IPS-20b (cell line): ENCODE data around the gene SYNGR1.

ENCODE experiments used
- H3K27ac ChIP-seq: one replicate; pipeline ENCODE4 v1.5.1; 2013; ENCODE audit warnings: low read length
- H3K27me3 ChIP-seq: 2 replicates; pipeline ENCODE4 v1.6.1; 2013; ENCODE audit warnings: mild to moderate bottlenecking, low read length, inconsistent platforms; ENCODE audit not compliant: insufficient read depth
- H3K36me3 ChIP-seq: 2 replicates; pipeline ENCODE4 v1.6.1; 2013; ENCODE audit warnings: low read depth, mild to moderate bottlenecking, inconsistent platforms, low read length, moderate library complexity; ENCODE audit not compliant: insufficient read depth
- H3K4me1 ChIP-seq: 2 replicates; pipeline ENCODE4 v1.6.1; 2013; ENCODE audit warnings: mild to moderate bottlenecking, control low read depth, inconsistent platforms, low read length, moderate library complexity; ENCODE audit not compliant: insufficient read depth
- H3K4me3 ChIP-seq: 2 replicates; pipeline ENCODE4 v1.5.1; 2013; ENCODE audit warnings: mild to moderate bottlenecking, low read length, inconsistent platforms
- H3K9ac ChIP-seq: 2 replicates; pipeline ENCODE4 v1.6.1; 2013; ENCODE audit warnings: low read depth, mild to moderate bottlenecking, inconsistent platforms, low read length, moderate library complexity
- H3K9me3 ChIP-seq: 2 replicates; pipeline ENCODE4 v1.6.1; 2013; ENCODE audit warnings: mild to moderate bottlenecking, low read depth, low read length, inconsistent platforms; ENCODE audit not compliant: insufficient read depth

The SYNGR1 gene, protein sequence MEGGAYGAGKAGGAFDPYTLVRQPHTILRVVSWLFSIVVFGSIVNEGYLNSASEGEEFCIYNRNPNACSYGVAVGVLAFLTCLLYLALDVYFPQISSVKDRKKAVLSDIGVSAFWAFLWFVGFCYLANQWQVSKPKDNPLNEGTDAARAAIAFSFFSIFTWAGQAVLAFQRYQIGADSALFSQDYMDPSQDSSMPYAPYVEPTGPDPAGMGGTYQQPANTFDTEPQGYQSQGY

DNA sequence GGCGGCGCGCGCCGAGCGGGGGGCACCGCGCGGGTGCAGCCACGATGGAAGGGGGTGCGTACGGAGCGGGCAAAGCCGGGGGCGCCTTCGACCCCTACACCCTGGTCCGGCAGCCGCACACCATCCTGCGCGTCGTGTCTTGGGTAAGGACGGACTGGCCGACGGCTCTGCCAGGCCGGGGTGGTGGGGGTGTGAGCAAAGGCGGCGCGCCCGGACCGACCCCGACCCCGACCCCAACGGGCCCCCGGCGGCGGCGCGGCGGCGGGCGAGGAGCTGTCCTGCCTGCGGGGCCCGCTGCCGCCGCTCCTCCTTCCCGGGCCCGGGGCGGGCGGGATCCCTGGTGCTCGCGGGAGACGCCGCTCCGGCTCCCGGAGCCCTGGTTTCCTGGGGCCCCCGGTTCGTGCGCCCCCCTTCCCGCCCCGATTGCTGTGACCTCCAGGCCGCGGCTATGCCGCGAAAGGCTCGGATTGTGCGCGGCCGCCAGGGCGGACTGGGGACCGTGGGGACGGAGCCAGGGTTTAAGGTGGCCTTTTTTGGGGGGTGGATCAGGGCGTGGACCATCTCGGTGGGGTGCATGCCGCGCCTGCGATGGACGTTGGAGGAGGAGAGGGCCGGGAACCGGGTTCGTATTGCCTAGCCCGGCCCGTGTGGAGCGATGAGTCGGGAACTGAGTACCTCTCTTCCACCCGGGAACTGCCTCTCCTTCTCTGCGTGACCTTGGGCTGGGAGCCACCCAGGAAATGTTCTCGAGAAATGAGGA is at the start of gene SYNGR1:
Gene SYNGR1 (plus strand): TSS at position 25 of the 760 bp plus-strand sequence. CDS start 20 bp downstream, at position 45.
- Histone ChIP-seq H3K4me3 (peak within 1 kb of the TSS; percentile 80), H3K36me3 (no peaks in the 10 kb centered on the region), H3K9ac (peak within 1 kb of the TSS; percentile 80; the same call in 1 of the 2 replicates), H3K27ac (no peak within 1 kb of the TSS), H3K27me3 (peaks cover 17% of the 10 kb centered on the region), H3K4me1 (peaks cover 24% of the 10 kb centered on the region), H3K9me3 (no peaks in the 10 kb centered on the region)

DNA sequence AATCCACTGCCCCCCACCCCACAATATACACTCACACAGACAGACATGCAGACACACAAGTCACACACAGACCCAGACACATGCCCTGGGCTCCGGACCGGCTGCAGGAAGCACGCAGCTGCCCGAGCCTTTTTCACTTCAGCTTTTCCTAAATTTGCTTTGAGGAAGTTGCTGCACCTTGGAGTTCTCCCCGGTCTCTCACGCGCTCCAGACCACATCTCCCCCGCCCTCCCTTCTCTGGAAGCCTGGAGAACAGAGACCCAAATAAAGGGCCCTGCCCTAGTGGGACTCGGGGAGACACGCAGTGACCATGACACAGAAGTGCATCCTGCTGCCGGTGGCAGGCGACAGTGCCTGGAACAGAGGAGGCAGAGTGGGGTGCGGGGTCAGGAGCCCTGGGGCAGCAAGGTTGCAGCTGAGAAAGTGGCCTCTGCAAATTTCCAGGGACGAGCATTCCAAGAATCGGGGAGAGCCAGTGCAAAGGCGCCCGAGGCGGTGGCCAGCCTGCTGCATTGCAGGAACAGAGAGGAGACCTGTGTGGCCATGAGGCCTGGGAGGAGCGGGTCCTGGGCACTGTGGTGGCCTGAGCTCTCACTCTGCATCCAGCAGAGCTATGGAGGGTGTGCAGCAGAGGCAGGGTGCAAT is 49.5 kb upstream of the SYNGR1 start:
- Histone ChIP-seq H3K9me3 (no peaks in the 10 kb centered on the region), H3K9ac (0 out of 2 replicates have a peak overlapping the region, but pooled peaks have one; percentile 39), H3K4me3 (no peak overlapping the region), H3K27ac (no peak overlapping the region), H3K36me3 (no peaks in the 10 kb centered on the region), H3K27me3 (no peaks in the 10 kb centered on the region), H3K4me1 (peaks cover 10% of the 10 kb centered on the region; the same call in 1 of the 2 replicates)

DNA sequence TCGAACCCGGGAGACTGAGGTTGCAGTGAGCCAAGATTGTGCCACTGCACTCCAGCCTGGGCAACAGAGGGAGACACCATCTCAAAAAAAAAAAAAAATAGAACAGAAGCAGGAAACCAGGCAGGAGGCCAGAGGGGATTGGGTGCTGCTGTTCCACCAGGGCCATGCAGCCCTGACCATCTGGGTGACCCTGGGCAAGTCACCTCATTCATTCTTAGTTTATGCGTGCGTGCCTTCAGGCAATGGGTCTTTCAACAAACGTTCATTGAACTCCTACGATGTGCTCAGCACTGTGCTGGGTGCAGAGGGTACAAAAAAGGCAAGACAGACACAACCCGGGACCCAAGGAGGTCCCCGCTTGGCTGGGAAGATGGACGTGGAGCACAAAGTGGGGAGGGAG is 48.7 kb upstream of the SYNGR1 start:
- H3K9me3 ChIP-seq = no peaks in the 10 kb centered on the region
- H3K27ac ChIP-seq = no peak overlapping the region
- no peaks in the 10 kb centered on the region for H3K27me3 ChIP-seq
- H3K9ac ChIP-seq = no peak overlapping the region
- peaks cover 10% of the 10 kb centered on the region; the same call in 1 of the 2 replicates for H3K4me1 ChIP-seq
- no peak overlapping the region for H3K4me3 ChIP-seq
- H3K36me3 ChIP-seq = peaks cover 1% of the 10 kb centered on the region; the same call in 1 of the 2 replicates

DNA sequence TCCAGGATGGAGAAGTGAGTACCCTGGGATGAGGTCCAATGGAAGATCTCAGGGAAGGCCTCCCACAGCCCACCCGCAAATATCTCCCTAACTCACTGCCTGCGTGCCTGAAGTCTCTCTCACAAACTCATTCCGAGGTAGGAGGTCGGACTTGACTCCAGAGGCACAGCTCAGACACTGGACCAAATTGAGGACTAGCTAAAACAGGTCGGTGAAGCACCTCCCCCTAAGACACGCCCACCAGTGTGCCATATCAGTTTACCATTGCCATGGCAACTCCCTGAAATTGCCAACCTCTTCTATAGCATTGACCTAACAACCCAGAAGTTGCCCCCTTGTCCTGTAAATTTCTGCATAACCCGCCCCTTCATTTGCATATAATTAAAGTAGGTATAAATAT is 47.9 kb upstream of the SYNGR1 start:
- H3K27ac ChIP-seq = no peak overlapping the region
- no peak overlapping the region for H3K4me3 ChIP-seq
- H3K27me3 ChIP-seq = no peaks in the 10 kb centered on the region
- peaks cover 10% of the 10 kb centered on the region; the same call in 1 of the 2 replicates for H3K4me1 ChIP-seq
- no peaks in the 10 kb centered on the region for H3K9me3 ChIP-seq
- H3K36me3 ChIP-seq = peaks cover 9% of the 10 kb centered on the region; the same call in 1 of the 2 replicates
- no peak overlapping the region for H3K9ac ChIP-seq

DNA sequence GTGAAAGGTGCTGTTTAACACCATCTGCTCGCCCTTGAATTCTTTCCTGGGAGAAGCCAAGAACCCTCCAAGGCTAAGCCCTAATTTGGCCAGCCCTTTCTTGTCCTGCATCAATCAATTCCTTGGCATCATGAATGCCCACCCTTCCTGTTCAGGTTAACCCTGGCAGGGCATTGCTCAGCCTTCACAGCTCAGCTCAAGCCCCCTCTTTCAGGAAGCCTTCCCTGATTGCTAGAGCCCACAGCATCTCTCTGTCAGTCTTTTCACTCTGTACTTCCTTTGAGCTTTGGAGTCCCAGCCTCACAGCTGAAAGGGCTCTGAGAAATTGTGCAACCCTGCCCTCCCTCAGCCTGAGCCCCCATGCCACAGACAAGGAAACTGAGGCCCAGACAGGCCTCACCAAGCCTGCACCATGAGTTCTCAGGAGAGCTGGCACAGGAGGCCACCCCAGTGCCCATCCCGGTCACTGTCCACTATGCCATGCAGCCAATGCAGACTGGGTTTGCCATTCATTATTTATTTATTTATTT is 47.3 kb upstream of the SYNGR1 start:
- Histone ChIP-seq H3K4me3 (no peak overlapping the region), H3K27ac (no peak overlapping the region), H3K9me3 (no peaks in the 10 kb centered on the region), H3K36me3 (peaks cover 14% of the 10 kb centered on the region; the same call in 1 of the 2 replicates), H3K4me1 (peaks cover 10% of the 10 kb centered on the region; the same call in 1 of the 2 replicates), H3K27me3 (no peaks in the 10 kb centered on the region), H3K9ac (no peak overlapping the region)

DNA sequence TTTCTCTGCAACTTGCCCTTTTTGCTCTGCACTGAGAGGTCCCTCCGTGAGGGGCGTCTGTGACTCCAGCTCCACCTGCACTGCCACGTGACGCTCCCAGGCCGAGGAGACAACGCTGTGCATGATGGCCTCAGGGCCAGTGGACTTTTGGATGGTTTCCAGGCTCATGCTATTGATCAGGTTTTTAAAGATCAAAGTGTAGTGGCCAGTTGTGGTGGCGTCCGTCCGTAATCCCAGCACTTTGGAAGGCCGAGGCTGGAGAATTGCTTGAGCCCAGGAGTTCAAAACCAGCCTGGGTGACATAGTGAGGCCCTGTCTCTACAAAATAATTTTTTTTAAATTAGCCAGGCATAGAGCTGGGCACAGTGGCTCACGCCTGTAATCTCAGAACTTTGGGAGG is 46.4 kb upstream of the SYNGR1 start:
- peaks cover 3% of the 10 kb centered on the region; the same call in 1 of the 2 replicates for H3K4me1 ChIP-seq

DNA sequence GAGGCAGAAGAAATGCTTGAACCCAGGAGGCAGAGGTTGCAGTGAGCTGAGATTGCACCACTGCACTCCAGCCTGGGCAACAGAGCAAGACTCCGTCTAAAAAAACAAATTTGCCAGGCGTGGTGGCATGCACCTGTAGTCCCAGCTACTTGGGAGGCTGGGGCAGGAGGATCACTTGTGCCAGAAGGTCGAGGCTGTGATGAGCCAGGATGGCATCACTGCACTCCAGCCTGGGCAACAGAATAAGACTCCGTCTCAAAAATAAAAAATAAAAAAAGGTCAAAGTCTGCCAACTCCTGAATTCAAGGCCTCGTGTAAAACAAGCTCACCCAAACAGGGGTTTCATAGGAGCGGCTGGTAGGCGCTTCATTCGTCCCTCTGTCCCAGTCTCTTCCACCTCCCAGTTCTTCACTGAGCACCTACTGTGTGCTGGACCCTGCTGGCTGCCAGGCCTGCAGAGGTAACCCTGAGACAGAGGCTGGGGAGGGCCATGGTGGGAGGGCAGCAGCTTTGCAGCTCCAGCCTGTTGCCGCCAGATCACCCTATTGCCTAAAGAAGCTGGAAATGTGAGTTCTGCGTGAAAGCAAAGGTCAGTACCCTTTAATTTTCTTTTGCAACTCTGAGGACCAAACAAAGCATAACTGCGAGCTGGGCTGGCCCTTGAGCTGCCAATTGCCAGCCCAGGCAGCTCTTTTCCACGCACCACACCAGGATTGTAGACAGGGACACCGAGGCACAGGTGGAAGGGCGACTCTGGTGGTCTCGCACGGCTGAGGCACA is 45.7 kb upstream of the SYNGR1 start:
- Histone ChIP-seq H3K36me3 (peaks cover 24% of the 10 kb centered on the region; the same call in 1 of the 2 replicates), H3K9me3 (no peaks in the 10 kb centered on the region), H3K27me3 (no peaks in the 10 kb centered on the region), H3K4me1 (peaks cover 3% of the 10 kb centered on the region; the same call in 1 of the 2 replicates), H3K9ac (no peak overlapping the region), H3K27ac (no peak overlapping the region), H3K4me3 (no peak overlapping the region)

More for the DNA sequence above, 46.4 kb upstream of the SYNGR1 start:
- Histone ChIP-seq H3K36me3 (peaks cover 17% of the 10 kb centered on the region; the same call in 1 of the 2 replicates), H3K27ac (no peak overlapping the region), H3K4me3 (no peak overlapping the region), H3K9me3 (no peaks in the 10 kb centered on the region), H3K27me3 (no peaks in the 10 kb centered on the region), H3K9ac (no peak overlapping the region)

DNA sequence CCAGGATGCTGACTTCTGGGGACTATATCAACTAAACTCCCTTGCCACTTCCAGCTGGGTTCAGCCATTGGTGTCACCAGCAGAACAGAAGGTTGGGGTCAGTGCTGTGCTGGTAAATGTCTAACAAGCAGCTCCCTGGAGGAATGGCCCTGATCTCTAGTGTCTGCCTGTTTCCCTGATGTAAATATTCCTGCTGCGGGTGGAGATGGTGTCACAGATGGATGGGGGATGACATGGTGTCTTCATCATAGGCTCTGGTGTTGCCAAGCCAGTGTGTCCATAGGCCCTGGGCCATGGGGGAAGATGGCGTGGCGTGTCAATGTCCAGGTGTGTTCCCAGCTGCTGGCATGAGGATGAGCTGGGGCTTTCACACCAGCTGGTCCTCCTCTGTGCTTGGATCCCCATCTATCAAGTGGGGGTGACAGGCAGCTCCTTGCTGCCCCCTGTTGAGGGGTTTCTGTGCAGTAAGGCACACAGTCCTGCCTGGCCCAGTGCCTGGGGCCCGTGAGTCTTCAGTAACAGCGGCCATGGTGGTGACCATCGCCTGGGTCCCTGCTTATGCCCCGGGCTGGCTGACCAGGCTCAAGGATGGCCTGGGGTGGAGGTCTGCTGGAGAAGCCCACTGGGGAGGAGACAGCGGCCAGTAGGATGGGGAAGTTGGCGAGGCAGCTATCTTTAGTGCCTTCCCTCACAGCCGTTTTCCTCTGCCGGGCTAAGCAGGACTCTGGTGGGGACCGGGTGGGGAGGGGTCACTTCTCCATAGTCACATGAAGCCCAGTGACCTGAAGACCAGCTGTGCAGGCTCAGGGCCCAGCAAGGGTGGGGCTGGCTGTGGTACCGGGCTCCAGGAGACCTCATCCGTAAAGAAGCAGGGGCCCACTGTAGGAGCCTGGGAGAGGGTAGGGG is 43.1 kb upstream of the SYNGR1 start:
- H3K4me1 ChIP-seq = no peaks in the 10 kb centered on the region
- H3K9ac ChIP-seq = no peak overlapping the region
- no peak overlapping the region for H3K4me3 ChIP-seq
- H3K27ac ChIP-seq = no peak overlapping the region
- H3K36me3 ChIP-seq = peaks cover 41% of the 10 kb centered on the region
- H3K9me3 ChIP-seq = no peaks in the 10 kb centered on the region
- H3K27me3 ChIP-seq = no peaks in the 10 kb centered on the region

DNA sequence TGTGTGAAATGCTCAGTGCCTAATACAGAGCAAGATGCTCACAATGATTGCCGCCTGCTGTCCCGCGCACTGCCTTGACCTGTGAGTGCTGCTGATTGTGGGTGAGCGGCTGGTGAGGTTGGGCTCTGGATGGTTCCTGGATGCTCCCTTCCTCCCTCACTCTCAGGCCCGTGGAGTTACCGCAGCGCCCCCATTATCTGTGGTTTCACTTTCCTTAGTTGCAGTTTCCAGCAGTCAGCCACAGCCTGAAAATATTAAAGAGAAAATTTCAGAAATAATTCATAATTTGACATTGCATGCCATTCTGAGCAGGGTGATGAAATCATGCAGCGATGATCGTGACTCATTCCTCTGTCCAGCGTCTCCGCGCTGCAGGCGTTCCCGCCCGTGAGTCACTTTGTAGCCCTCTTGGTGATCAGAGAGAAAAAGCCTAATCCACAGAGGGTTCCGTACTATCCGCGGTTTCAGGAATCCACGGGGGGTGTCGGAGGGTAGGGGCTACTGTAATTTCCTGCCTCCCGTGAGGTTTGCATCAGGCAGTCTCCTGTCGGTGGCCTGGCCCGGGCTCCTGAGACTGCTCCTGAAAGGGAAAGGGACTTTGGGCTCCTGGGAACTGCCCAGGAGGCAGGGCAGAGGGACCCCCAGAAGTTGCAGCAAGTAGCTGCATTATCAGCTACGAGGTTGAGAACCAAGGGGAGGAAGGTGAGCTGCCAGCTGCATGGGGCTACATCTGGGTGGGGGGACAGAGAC is 41.0 kb upstream of the SYNGR1 start:
- peaks cover 62% of the 10 kb centered on the region for H3K36me3 ChIP-seq
- H3K27me3 ChIP-seq = no peaks in the 10 kb centered on the region
- H3K27ac ChIP-seq = no peak overlapping the region
- H3K4me1 ChIP-seq = no peaks in the 10 kb centered on the region
- H3K9me3 ChIP-seq = no peaks in the 10 kb centered on the region
- no peak overlapping the region for H3K4me3 ChIP-seq
- H3K9ac ChIP-seq = peak overlapping the region; percentile 43; the same call in 1 of the 2 replicates
